Heart left ventricle (tissue), 13 donors: ENCODE results near the gene TCP11L2.

Experiments used
- CTCF ChIP-seq, 12 donors: fragments of 200-600 bp; sonication (generic) in 4 of 12; IDR thresholded peaks; one replicate each; pipeline versions ENCODE4 v1.5.0 to v1.8.0; 2018 to 2022; ENCODE audit warnings: antibody characterized with exemption in 12 of 12, mild to moderate bottlenecking in 5 of 12
- POLR2A ChIP-seq, 2 donors: fragments of 450-650 bp; IDR thresholded peaks; one replicate each; pipeline ENCODE4 v1.6.1; 2017; ENCODE audit warnings: antibody characterized with exemption in 2 of 2, mild to moderate bottlenecking in 2 of 2, moderate library complexity in 2 of 2
- donor health status: ischemic (EF 13 %, LVEDD 7.1; RV severe dilation, severe dysfunction).
- donor health status: DM: no; HTN: yes; CAD: no.
- donor health status: DM: no; HTN: no; CAD: no.
- donor health status: ischemic (EF 25% LVEDD 6.9; RV normal size, moderate dysfunction).
- donor health status: ischemic (EF 25% LVEDD 5.7; RV mildly dilated, moderate dysfunction).
- donor health status: ischemic (EF 35%, LVEDD 5.7; RV mildly dilated, moderate dysfunction).
- donor health status: nonischemic (EF 11% LVEDD 7.7; RV severe dilation, severe dysfunction).
- donor health status: DM: yes; HTN: yes; CAD: no.
- donor health status: PGD.
- donor health status: ischemic (EF 29% LVEDD 5.4; RV normal size, mild dysfunction).
- donor health status: nonischemic (EF 23%, LVEDD 6.1; RV moderate dilation, normal function).

- TF ChIP-seq CTCF (IDR thresholded peaks at IDR 0.05) (no peak), POLR2A (IDR thresholded peaks at IDR 0.05) (no peak)
Measured at GRCh38 chr12:106287364-106287763, 15.2 kb upstream of the TCP11L2 start.
